Fibroblast of lung (primary cell): ENCODE measurements around the gene ATP23. TPM values are rescaled to one million over a fixed set of nuclear protein-coding genes. Genes with fewer than 3 reads are reported as not detected.
A peak's percentile ranks its signal among the peaks of the same experiment; 100 is the strongest.

Source experiments
- DNase-seq, 2 donors: peaks; one replicate each; pipeline versions ENCODE4 v3.0.0 to v3.0.0-alpha.2; 2010; ENCODE audit warnings: low read depth in 2 of 2
- H2AFZ ChIP-seq: 2 replicates; pipeline ENCODE4 v1.5.1; 2012; ENCODE audit warnings: low read length, control low read depth, inconsistent platforms
- H3K27ac ChIP-seq: 2 replicates; pipeline ENCODE4 v1.5.1; 2011; ENCODE audit warnings: low read length, control low read depth; ENCODE audit not compliant: insufficient read depth
- H3K27me3 ChIP-seq: 2 replicates; pipeline ENCODE4 v1.5.1; 2011; ENCODE audit warnings: mild to moderate bottlenecking, low read length; ENCODE audit not compliant: control insufficient read depth, insufficient read depth
- H3K36me3 ChIP-seq: 2 replicates; pipeline ENCODE4 v1.5.1; 2011; ENCODE audit warnings: low read length; ENCODE audit not compliant: control insufficient read depth, insufficient read depth
- H3K4me1 ChIP-seq: 2 replicates; pipeline ENCODE4 v1.5.1; 2011; ENCODE audit warnings: low read length; ENCODE audit not compliant: control insufficient read depth, insufficient read depth; ENCODE audit errors: extremely low read depth
- H3K4me2 ChIP-seq: 2 replicates; pipeline ENCODE4 v1.5.1; 2011; ENCODE audit warnings: low read length, control low read depth; ENCODE audit not compliant: insufficient read depth; ENCODE audit errors: extremely low read depth
- H3K4me3 ChIP-seq, 4 experiments: fragments of 200-600 bp in 1 of 4; sonication (generic) in 1 of 4; replicated peaks in 1 of 4; 2 replicates each; pipeline ENCODE4 v1.5.1; 2011 to 2016; ENCODE audit warnings: low read length in 4 of 4, low read depth in 3 of 4, mild to moderate bottlenecking in 3 of 4, control low read depth in 2 of 4, inconsistent platforms in 1 of 4, mixed read lengths in 1 of 4; ENCODE audit not compliant: insufficient read depth in 1 of 4; ENCODE audit errors: control extremely low read depth in 1 of 4
- H3K79me2 ChIP-seq: 2 replicates; pipeline ENCODE4 v1.5.1; 2012; ENCODE audit warnings: mild to moderate bottlenecking, low read length, inconsistent platforms; ENCODE audit not compliant: control insufficient read depth, insufficient read depth
- H3K9ac ChIP-seq: 2 replicates; pipeline ENCODE4 v1.5.1; 2011; ENCODE audit warnings: mild to moderate bottlenecking, low read length, control low read depth; ENCODE audit not compliant: insufficient read depth
- H3K9me3 ChIP-seq: 2 replicates; pipeline ENCODE4 v1.5.1; 2012; ENCODE audit warnings: low read depth, low read length; ENCODE audit not compliant: control insufficient read depth, insufficient read depth
- H4K20me1 ChIP-seq: 2 replicates; pipeline ENCODE4 v1.5.1; 2011; ENCODE audit warnings: low read length; ENCODE audit not compliant: control insufficient read depth, insufficient read depth; ENCODE audit errors: extremely low read depth
- EZH2 ChIP-seq: IDR thresholded peaks from 2 replicates; pipeline ENCODE4 v1.5.1; 2012; ENCODE audit warnings: low read length, control low read depth, mild to moderate bottlenecking; ENCODE audit errors: missing control alignments
- polyA plus RNA-seq, 2 donors: library from polyadenylated mRNA; depleted of rRNA in 1 of 2; stranded (reverse) in 1 of 2; unstranded in 1 of 2; fragments of >200 nt; gene quantifications; 2 replicates each; pipeline ENCODE4 v1.2.1, GENCODE V29; 2011 to 2012; ENCODE audit warnings: missing spikeins in 1 of 2
- total RNA-seq: library from RNA; depleted of rRNA; stranded (reverse); fragments of >200 nt; gene quantifications from 2 replicates; pipeline ENCODE4 v1.2.1, GENCODE V29; 2014
- TF ChIP-seq, protein P1 (sequence below), 2 donors: IDR thresholded peaks in 1 of 2; conservative IDR thresholded peaks in 1 of 2; 1 replicate in 1 of 2; 2 replicates in 1 of 2; pipeline ENCODE4 v1.5.1; 2011 to 2012; ENCODE audit warnings: low read length in 2 of 2, control low read depth in 1 of 2, inconsistent platforms in 1 of 2, low read depth in 1 of 2, mild to moderate bottlenecking in 1 of 2

Gene ATP23
- total and polyA plus RNA-seq, 2 donors (not counting 1 experiment from before 2014, with no cell fraction given) = 4.8 to 9.4 TPM

DNA sequence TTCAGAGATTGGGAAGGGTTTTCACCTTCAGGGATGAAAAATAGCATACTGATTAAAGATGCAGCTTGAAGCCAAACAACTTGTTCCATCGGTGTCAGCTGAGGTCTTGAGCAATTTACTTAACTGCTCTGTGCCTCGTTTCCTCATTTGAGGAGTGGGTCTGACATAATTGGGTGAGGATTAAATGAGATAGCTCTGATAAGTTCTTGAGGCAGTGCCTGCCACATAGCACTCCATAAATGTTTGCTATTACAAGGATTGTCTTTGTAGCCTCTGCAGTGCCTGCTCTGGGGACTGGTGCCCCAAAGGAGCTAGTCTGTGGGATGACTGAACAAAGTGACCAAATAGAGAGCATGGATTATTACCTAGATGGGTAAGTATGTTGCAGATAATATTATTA is 50.6 kb downstream of the ATP23 start:
- no peak for DNase-seq
- Histone ChIP-seq H3K79me2 (no peaks in the 10 kb centered on the region), H3K27ac (no peak overlapping the region), H4K20me1 (no peaks in the 10 kb centered on the region), H3K9ac (no peak overlapping the region), H3K27me3 (no peaks in the 10 kb centered on the region), H3K4me2 (no peak overlapping the region), H3K4me1 (no peaks in the 10 kb centered on the region), H3K36me3 (no peaks in the 10 kb centered on the region), H3K4me3 (no peak overlapping the region), H3K9me3 (no peaks in the 10 kb centered on the region), H2AFZ (no peak overlapping the region)
- TF ChIP-seq EZH2 = no peak
- TF ChIP-seq, protein P1, sequence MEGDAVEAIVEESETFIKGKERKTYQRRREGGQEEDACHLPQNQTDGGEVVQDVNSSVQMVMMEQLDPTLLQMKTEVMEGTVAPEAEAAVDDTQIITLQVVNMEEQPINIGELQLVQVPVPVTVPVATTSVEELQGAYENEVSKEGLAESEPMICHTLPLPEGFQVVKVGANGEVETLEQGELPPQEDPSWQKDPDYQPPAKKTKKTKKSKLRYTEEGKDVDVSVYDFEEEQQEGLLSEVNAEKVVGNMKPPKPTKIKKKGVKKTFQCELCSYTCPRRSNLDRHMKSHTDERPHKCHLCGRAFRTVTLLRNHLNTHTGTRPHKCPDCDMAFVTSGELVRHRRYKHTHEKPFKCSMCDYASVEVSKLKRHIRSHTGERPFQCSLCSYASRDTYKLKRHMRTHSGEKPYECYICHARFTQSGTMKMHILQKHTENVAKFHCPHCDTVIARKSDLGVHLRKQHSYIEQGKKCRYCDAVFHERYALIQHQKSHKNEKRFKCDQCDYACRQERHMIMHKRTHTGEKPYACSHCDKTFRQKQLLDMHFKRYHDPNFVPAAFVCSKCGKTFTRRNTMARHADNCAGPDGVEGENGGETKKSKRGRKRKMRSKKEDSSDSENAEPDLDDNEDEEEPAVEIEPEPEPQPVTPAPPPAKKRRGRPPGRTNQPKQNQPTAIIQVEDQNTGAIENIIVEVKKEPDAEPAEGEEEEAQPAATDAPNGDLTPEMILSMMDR (conservative IDR thresholded peaks at IDR 0.05 in 1 of 2, IDR thresholded peaks at IDR 0.05 in 1 of 2; ENCODE audit: low read depth in 1 of 2, low read length in 2 of 2) = no peak

DNA sequence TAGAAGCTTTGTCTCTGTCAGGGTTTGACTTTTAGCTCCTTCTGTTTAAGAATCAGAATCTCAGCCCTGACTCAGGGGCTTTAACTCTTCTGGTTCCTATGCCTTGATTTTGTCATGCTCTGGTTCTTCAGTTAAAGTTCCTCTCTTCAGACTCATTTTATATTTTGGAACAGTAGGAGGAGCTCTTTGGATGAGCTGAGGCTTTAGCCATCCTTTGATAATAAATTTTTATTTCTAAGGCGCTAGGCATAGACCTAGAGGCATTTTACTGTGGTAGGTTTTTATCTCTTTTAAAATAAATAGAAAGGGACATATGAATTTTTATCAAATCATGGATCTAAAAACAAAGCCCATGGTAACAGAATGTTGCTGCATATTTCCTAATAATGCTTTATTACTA is 51.7 kb downstream of the ATP23 start:
- Histone ChIP-seq H4K20me1 (no peaks in the 10 kb centered on the region), H3K4me2 (no peak overlapping the region), H3K9ac (no peak overlapping the region), H2AFZ (no peak overlapping the region), H3K4me3 (no peak overlapping the region), H3K27ac (no peak overlapping the region), H3K36me3 (no peaks in the 10 kb centered on the region), H3K9me3 (no peaks in the 10 kb centered on the region), H3K79me2 (no peaks in the 10 kb centered on the region), H3K27me3 (no peaks in the 10 kb centered on the region), H3K4me1 (no peaks in the 10 kb centered on the region)
- peak in 1 of 2 donors; percentile 15 for DNase-seq
- TF ChIP-seq EZH2 = no peak
- TF ChIP-seq, protein P1 (conservative IDR thresholded peaks at IDR 0.05 in 1 of 2, IDR thresholded peaks at IDR 0.05 in 1 of 2; ENCODE audit: low read depth in 1 of 2, low read length in 2 of 2) = peak in 1 of 2 donors; percentile 46

DNA sequence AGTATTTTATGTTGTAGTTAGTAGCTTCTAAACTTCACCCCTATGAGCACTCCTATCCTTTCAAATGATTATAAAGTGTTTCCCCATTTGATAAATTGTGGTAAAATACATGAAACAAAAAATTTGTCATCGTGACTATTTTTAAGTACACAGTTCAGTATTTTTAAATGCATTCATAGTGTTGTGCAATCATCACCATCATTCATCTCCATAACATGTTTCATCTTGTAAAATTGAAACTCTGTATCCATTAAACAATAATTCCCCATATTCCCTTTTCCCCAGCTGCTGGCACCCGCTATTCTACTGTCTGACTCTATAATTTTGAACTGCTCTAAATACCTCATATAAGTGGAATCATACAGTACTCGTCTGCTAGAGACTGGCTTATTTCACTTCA is 52.5 kb downstream of the ATP23 start:
- Histone ChIP-seq H3K36me3 (no peaks in the 10 kb centered on the region), H2AFZ (no peak overlapping the region), H3K27ac (no peak overlapping the region), H3K9ac (no peak overlapping the region), H3K79me2 (no peaks in the 10 kb centered on the region), H3K4me1 (no peaks in the 10 kb centered on the region), H3K27me3 (no peaks in the 10 kb centered on the region), H4K20me1 (no peaks in the 10 kb centered on the region), H3K4me3 (no peak overlapping the region), H3K9me3 (no peaks in the 10 kb centered on the region), H3K4me2 (no peak overlapping the region)
- TF ChIP-seq, protein P1 (conservative IDR thresholded peaks at IDR 0.05 in 1 of 2, IDR thresholded peaks at IDR 0.05 in 1 of 2; ENCODE audit: low read depth in 1 of 2, low read length in 2 of 2) = no peak
- no peak for TF ChIP-seq EZH2
- peak in 1 of 2 donors; percentile 11 for DNase-seq
